GM12873 (cell line): ENCODE results near the gene CX3CL1.

ENCODE experiments used
- TF ChIP-seq, protein P1 (sequence below): IDR thresholded peaks from 2 replicates; pipeline ENCODE4 v1.5.1; 2012; ENCODE audit warnings: low read depth, mild to moderate bottlenecking, moderate library complexity, low read length, control low read depth; ENCODE audit not compliant: insufficient read depth; ENCODE audit errors: missing control alignments

Gene CX3CL1

GRCh38 chr16:57407521-57408353 is 35.4 kb downstream of the CX3CL1 start:
- TF ChIP-seq, protein P1, sequence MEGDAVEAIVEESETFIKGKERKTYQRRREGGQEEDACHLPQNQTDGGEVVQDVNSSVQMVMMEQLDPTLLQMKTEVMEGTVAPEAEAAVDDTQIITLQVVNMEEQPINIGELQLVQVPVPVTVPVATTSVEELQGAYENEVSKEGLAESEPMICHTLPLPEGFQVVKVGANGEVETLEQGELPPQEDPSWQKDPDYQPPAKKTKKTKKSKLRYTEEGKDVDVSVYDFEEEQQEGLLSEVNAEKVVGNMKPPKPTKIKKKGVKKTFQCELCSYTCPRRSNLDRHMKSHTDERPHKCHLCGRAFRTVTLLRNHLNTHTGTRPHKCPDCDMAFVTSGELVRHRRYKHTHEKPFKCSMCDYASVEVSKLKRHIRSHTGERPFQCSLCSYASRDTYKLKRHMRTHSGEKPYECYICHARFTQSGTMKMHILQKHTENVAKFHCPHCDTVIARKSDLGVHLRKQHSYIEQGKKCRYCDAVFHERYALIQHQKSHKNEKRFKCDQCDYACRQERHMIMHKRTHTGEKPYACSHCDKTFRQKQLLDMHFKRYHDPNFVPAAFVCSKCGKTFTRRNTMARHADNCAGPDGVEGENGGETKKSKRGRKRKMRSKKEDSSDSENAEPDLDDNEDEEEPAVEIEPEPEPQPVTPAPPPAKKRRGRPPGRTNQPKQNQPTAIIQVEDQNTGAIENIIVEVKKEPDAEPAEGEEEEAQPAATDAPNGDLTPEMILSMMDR: no peak

DNA sequence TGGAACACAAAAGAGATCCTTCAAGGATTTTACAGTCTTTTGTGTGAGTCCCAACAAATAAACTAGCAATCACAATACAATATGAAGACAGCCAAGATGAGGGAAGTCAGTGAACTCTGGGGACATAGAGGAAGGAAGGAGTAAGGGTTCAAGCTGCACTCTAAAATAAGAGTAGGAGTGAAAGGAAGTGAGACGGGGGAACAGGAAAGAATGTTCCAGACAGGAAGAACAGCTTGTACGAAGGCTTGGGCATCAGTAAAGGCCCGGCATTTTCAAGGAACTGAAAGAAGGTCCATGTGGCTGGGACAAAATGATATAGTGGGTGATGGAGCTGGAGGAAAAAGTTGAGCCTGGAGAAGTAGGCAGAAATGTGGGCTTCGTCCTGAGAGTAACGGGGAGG is 36.8 kb downstream of the CX3CL1 start:
- TF ChIP-seq, protein P1: no peak

GRCh38 chr16:57409870-57410587 is 37.7 kb downstream of the CX3CL1 start:
- TF ChIP-seq, protein P1: peak; percentile 7

- TF ChIP-seq, protein P1: no peak
These were observed 39.2 kb downstream of the CX3CL1 start for GRCh38 chr16:57411362-57411976.

DNA sequence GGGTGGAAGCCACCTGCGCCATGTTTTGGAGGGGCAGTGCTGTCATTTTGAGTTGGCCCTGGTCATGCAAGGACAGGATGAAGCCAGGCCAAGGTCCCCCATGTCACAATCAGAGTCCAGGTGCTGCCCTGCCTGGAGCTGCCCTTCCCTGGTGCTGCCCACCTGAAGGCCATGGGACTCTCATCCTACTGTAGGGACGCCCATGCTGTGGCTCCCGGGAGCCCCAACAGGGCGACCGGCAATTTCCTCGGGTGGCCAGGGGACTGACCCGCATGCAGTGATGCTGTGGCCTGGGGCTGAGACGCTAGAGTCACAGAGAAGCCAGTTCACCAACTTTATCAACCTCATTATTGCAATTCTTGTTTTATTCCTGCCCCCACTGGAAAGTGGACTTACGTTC is 40.3 kb downstream of the CX3CL1 start:
- TF ChIP-seq, protein P1: no peak

DNA sequence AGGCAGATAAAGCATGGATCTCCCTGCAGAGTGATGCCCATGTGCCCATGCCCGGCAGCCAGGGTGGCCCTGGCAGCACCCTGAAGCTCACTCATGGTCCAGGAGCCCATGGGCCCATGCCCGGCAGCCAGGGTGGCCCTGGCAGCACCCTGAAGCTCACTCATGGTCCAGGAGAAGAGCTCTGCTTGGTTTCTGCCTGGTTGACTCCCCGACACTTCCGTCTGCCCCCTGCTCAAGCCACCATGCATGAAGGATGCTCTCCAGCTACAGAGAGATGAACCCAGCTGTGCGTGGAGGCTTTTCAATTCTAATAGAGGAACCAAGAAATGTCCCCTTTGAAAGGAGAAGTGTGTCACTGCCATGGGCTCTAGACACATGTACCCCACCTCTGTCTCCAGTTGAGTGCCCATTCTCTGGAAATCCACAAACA is 41.0 kb downstream of the CX3CL1 start:
- TF ChIP-seq, protein P1: no peak

GRCh38 chr16:57413733-57414132 is 41.4 kb downstream of the CX3CL1 start:
- TF ChIP-seq, protein P1: no peak
